K562 (cell line): ENCODE data around the gene CYP51A1. TPM values are rescaled to one million over a fixed set of nuclear protein-coding genes. Genes with fewer than 3 reads are reported as not detected.
A peak's percentile ranks its signal among the peaks of the same experiment; 100 is the strongest.

Experiments used
- ATAC-seq: fragments of 200-7000 bp; cut with Tn5 transposase; 3 replicates; pipeline ENCODE4 v1.9.1; 2020; ENCODE audit warnings: moderate library complexity
- BruUV-seq: library from RNA; stranded (reverse); fragments of 400-500 nt; replicated peaks from 2 replicates; lab custom pipeline; 2021; lab: Mats Ljungman, UMichigan
- CTCF ChIA-PET: fragments of 300-600 bp; formaldehyde crosslinking; extraction: SDS; loops from one replicate; lab custom pipeline; 2021; ENCODE audit warnings: low intra/inter-chr PET ratio; lab: Yijun Ruan, JAX
- POLR2A ChIA-PET: fragments of 300-600, 350-650 bp; sonication (Branson Sonifier 250); formaldehyde crosslinking; extraction: SDS; loops from one replicate; lab custom pipeline; 2021; ENCODE audit warnings: antibody characterized with exemption, inconsistent platforms; lab: Yijun Ruan, JAX
- DNase-seq, 4 experiments: peaks; one replicate each; pipeline versions ENCODE4 v3.0.0 to v3.0.0-alpha.2; 2011 to 2018; ENCODE audit warnings: low spot score in 3 of 4, mixed read lengths in 3 of 4; ENCODE audit errors: extremely low read depth in 1 of 4
- FAIRE-seq: peaks from 2 replicates; lab custom pipeline; 2011; peaks lifted over from hg19 to GRCh38; lab: Jason Lieb, UNC
- H2AFZ ChIP-seq: 2 replicates; pipeline ENCODE4 v1.6.0; 2011; ENCODE audit warnings: low read depth, low read length, control low read depth, inconsistent platforms
- H3K27ac ChIP-seq: fragments of 200-600 bp; 3 replicates; pipeline ENCODE4 v1.8.0; 2011; ENCODE audit warnings: low read depth, mild to moderate bottlenecking, control low read depth, inconsistent platforms, low read length, moderate library complexity, mixed read lengths; ENCODE audit errors: extremely low read depth
- H3K27me3 ChIP-seq, 2 experiments: fragments of 300-600 bp in 1 of 2; 2 replicates in 1 of 2; 3 replicates in 1 of 2; pipeline versions ENCODE4 v1.6.0 to v1.8.0; 2011; ENCODE audit warnings: inconsistent platforms in 2 of 2, low read length in 2 of 2, mild to moderate bottlenecking in 1 of 2, mixed read lengths in 1 of 2, moderate library complexity in 1 of 2; ENCODE audit not compliant: control insufficient read depth in 2 of 2, insufficient read depth in 2 of 2
- H3K36me3 ChIP-seq: fragments of 300-600 bp; 3 replicates; pipeline ENCODE4 v1.8.0; 2011; ENCODE audit warnings: mild to moderate bottlenecking, low read length, inconsistent platforms; ENCODE audit not compliant: control insufficient read depth, insufficient read depth
- H3K4me1 ChIP-seq, 2 experiments: fragments of 200-600 bp in 1 of 2; replicated peaks in 1 of 2; 2 replicates in 1 of 2; 3 replicates in 1 of 2; pipeline versions ENCODE4 v1.5.1 to v1.8.0; 2011; ENCODE audit warnings: inconsistent platforms in 2 of 2, low read length in 2 of 2, mild to moderate bottlenecking in 1 of 2, mixed read lengths in 1 of 2, moderate library complexity in 1 of 2; ENCODE audit not compliant: control insufficient read depth in 2 of 2, insufficient read depth in 2 of 2
- H3K4me2 ChIP-seq: 2 replicates; pipeline ENCODE4 v1.6.1; 2011; ENCODE audit warnings: low read length, control low read depth, inconsistent platforms, mixed read lengths; ENCODE audit not compliant: insufficient read depth
- H3K4me3 ChIP-seq: fragments of 200-600 bp; sonication (generic), shearing (Covaris generic); 2 replicates; pipeline ENCODE4 v1.5.1; 2016; ENCODE audit warnings: control low read depth, inconsistent platforms
- H3K79me2 ChIP-seq: fragments of 200-600 bp; 3 replicates; pipeline ENCODE4 v1.8.0; 2011; ENCODE audit warnings: low read length, inconsistent platforms; ENCODE audit not compliant: control insufficient read depth, insufficient read depth
- H3K9ac ChIP-seq, 2 experiments: 2 replicates each; pipeline versions ENCODE4 v1.6.0 to v1.6.1; 2011; ENCODE audit warnings: low read depth in 2 of 2, low read length in 2 of 2, control low read depth in 1 of 2, inconsistent platforms in 1 of 2, mild to moderate bottlenecking in 1 of 2, mixed read lengths in 1 of 2; ENCODE audit not compliant: insufficient read depth in 1 of 2
- H3K9me1 ChIP-seq: one replicate; pipeline ENCODE4 v1.6.0; 2011; ENCODE audit warnings: inconsistent platforms, mild to moderate bottlenecking, low read length, moderate library complexity; ENCODE audit not compliant: control insufficient read depth, insufficient read depth
- H3K9me3 ChIP-seq: replicated peaks from 2 replicates; pipeline ENCODE4 v1.5.1; 2011; ENCODE audit warnings: low read depth, low read length, inconsistent platforms; ENCODE audit not compliant: control insufficient read depth, insufficient read depth
- H4K20me1 ChIP-seq: replicated peaks from 2 replicates; pipeline ENCODE4 v1.6.1; 2011; ENCODE audit warnings: low read length, inconsistent platforms, mixed read lengths; ENCODE audit not compliant: control insufficient read depth, insufficient read depth
- ARID1B ChIP-seq: fragments of 450-650 bp; IDR thresholded peaks from 2 replicates; pipeline ENCODE4 v1.6.1; 2016; ENCODE audit warnings: antibody characterized with exemption, mild to moderate bottlenecking, inconsistent platforms
- DACH1 ChIP-seq: fragments of 450-650 bp; IDR thresholded peaks from 2 replicates; pipeline ENCODE4 v1.6.1; 2018; ENCODE audit not compliant: partially characterized antibody
- MEIS2 ChIP-seq: fragments of 450-650 bp; IDR thresholded peaks from 2 replicates; pipeline ENCODE4 v1.6.1; 2014; ENCODE audit warnings: mild to moderate bottlenecking; ENCODE audit not compliant: partially characterized antibody
- NR2F6 ChIP-seq: fragments of 450-650 bp; formaldehyde crosslinking; IDR thresholded peaks from 2 replicates; pipeline ENCODE4 v1.4.0; 2020; ENCODE audit warnings: mild to moderate bottlenecking
- PKNOX1 ChIP-seq: fragments of 450-650 bp; IDR thresholded peaks from 2 replicates; pipeline ENCODE4 v1.6.1; 2016
- TEAD2 ChIP-seq: fragments of 450-650 bp; IDR thresholded peaks from 2 replicates; pipeline ENCODE4 v1.6.1; 2016; ENCODE audit warnings: missing genetic modification characterization, control low read depth, missing compliant biosample characterization
- ZBTB17 ChIP-seq: fragments of 450-650 bp; formaldehyde crosslinking; IDR thresholded peaks from 2 replicates; pipeline ENCODE4 v1.4.0; 2020; ENCODE audit warnings: mild to moderate bottlenecking
- WGBS: fragments of 100-300 bp; shearing (Covaris generic); methylation state at CpG from one replicate; pipeline ENCODE4 v1.1.6; 2016; ENCODE audit warnings: low coverage, mixed read lengths; ENCODE audit not compliant: insufficient coverage; ENCODE audit errors: missing lambda C conversion rate; 5-methylcytosine and 5-hydroxymethylcytosine counted together
- in situ Hi-C: fragments of 300-500 bp; cut with MboI; formaldehyde crosslinking; loops from 4 replicates; pipeline ENCODE4 v1.15.0; 2018; ENCODE audit warnings: inconsistent platforms, mixed read lengths
- intact Hi-C: fragments of 100-400 bp; cut with micrococcal nuclease; formaldehyde crosslinking; loops from 2 replicates; pipeline ENCODE4 v1.14.2; 2022
- polyA plus RNA-seq, 8 experiments: library from polyadenylated mRNA; depleted of rRNA in 4 of 8; stranded (reverse) in 5 of 8; unstranded in 3 of 8; fragments of >200 nt; fragmentation: Nextera tagmentation in 2 of 8; fragmentation: Illumina TruSeq in 1 of 8; extraction: Ambion mirVana in 2 of 8; extraction: Trizol in 1 of 8; gene quantifications; 2 replicates each; pipeline versions ENCODE4 v1.2.1 to v1.2.3, GENCODE V29; 2011 to 2014; ENCODE audit warnings: inconsistent platforms in 1 of 8, missing spikeins in 1 of 8
- total RNA-seq, 7 experiments: library from RNA; depleted of rRNA in 6 of 7; stranded (reverse); fragments of >200 nt in 6 of 7; fragmentation: Illumina TruSeq in 2 of 7; extraction: Trizol in 2 of 7; gene quantifications; 2 replicates each; pipeline versions ENCODE4 v1.2.1 to v1.2.3, GENCODE V29; 2011 to 2021; ENCODE audit warnings: low replicate concordance in 1 of 7

CYP51A1 gene
- total and polyA plus RNA-seq, 9 of the 15 experiments (the other 6 are each of a cell fraction or from before 2014, with no cell fraction given) = 35.4 to 151 (median 80.3) TPM

GRCh38 chr7:92072121-92072520, 62.2 kb downstream of the CYP51A1 start:
- intact Hi-C loops = no loop called here

GRCh38 chr7:92071032-92071431, 63.2 kb downstream of the CYP51A1 start:
- Histone ChIP-seq H3K4me3 (no peak overlapping the region), H3K27ac (no peak overlapping the region), H3K4me2 (no peak overlapping the region), H3K36me3 (peaks cover 27% of the 10 kb centered on the region; the same call in 2 of the 3 replicates), H4K20me1 (no peaks in the 10 kb centered on the region), H3K9ac (no peak overlapping the region), H3K27me3 (no peaks in the 10 kb centered on the region), H3K9me1 (no peaks in the 10 kb centered on the region), H2AFZ (no peak overlapping the region), H3K9me3 (no peaks in the 10 kb centered on the region), H3K4me1 (no peaks in the 10 kb centered on the region), H3K79me2 (no peaks in the 10 kb centered on the region)
- BruUV-seq = no TSS peak
- intact Hi-C loops (no loop called here), in situ Hi-C loops (no loop called here)
- DNase-seq (no peak), FAIRE-seq (no peak), ATAC-seq (peak; percentile 30; the same call in 1 of the 3 replicates)
- WGBS = 87% methylated on average over 5 of the region's 5 CpGs
- TF ChIP-seq ZBTB17 (CRISPR knock-in tag) = no peak
- TF ChIP-seq TEAD2 (tag) = no peak
- ChIA-PET CTCF (no interaction called here), POLR2A (no interaction called here)

More at GRCh38 chr7:92072121-92072520, 62.2 kb downstream of the CYP51A1 start:
- H3K4me1 ChIP-seq = no peaks in the 10 kb centered on the region
- FAIRE-seq (no peak), DNase-seq (no peak), ATAC-seq (no peak)
- CTCF ChIA-PET = no interaction called here
- H3K9ac ChIP-seq = no peak overlapping the region
- H3K9me3 ChIP-seq = no peaks in the 10 kb centered on the region
- 21% methylated on average over 1 of the region's 1 CpG for WGBS
- H3K4me3 ChIP-seq = no peak overlapping the region
- no peaks in the 10 kb centered on the region for H3K79me2 ChIP-seq
- no peak overlapping the region for H3K4me2 ChIP-seq
- no peak overlapping the region for H2AFZ ChIP-seq
- TF ChIP-seq MEIS2 (peak; percentile 48), NR2F6 (CRISPR knock-in tag) (no peak), ARID1B (peak; percentile 11; the same call in 1 of the 2 replicates), PKNOX1 (0 out of 2 replicates have a peak, but pooled peaks have one; percentile 31), DACH1 (peak; percentile 66)
- BruUV-seq = no TSS peak
- no peaks in the 10 kb centered on the region for H4K20me1 ChIP-seq
- no peaks in the 10 kb centered on the region for H3K9me1 ChIP-seq
- in situ Hi-C loops = no loop called here
- H3K36me3 ChIP-seq = peaks cover 23% of the 10 kb centered on the region; the same call in 2 of the 3 replicates
- no peaks in the 10 kb centered on the region for H3K27me3 ChIP-seq
- POLR2A ChIA-PET = no interaction called here
- H3K27ac ChIP-seq = no peak overlapping the region
